Stromal cell of bone marrow (primary cell): ENCODE measurements around the gene RSL1D1.
"Not testable (repeated sequence)": the region's sequence is repeated elsewhere in the genome, so short reads cannot be mapped to it uniquely, and the experiment has no call there.

ENCODE experiments used
- DNase-seq: peaks from one replicate; pipeline ENCODE4 v3.0.0-alpha.2; 2012; ENCODE audit warnings: low read depth

RSL1D1 gene

GRCh38 chr16:11797166-11797956, 54.0 kb downstream of the RSL1D1 start, which contains the start of gene ZC3H7A:
ZC3H7A (minus strand) TSS chr16:11797258; CDS start chr16:11782354, 14,904 bp downstream.
- peak; percentile 96 for DNase-seq

- DNase-seq = no peak
Measured at GRCh38 chr16:11796227-11797165, 54.8 kb downstream of the RSL1D1 start.

- DNase-seq = no peak
Measured at GRCh38 chr16:11795887-11796226, 55.5 kb downstream of the RSL1D1 start.

DNA sequence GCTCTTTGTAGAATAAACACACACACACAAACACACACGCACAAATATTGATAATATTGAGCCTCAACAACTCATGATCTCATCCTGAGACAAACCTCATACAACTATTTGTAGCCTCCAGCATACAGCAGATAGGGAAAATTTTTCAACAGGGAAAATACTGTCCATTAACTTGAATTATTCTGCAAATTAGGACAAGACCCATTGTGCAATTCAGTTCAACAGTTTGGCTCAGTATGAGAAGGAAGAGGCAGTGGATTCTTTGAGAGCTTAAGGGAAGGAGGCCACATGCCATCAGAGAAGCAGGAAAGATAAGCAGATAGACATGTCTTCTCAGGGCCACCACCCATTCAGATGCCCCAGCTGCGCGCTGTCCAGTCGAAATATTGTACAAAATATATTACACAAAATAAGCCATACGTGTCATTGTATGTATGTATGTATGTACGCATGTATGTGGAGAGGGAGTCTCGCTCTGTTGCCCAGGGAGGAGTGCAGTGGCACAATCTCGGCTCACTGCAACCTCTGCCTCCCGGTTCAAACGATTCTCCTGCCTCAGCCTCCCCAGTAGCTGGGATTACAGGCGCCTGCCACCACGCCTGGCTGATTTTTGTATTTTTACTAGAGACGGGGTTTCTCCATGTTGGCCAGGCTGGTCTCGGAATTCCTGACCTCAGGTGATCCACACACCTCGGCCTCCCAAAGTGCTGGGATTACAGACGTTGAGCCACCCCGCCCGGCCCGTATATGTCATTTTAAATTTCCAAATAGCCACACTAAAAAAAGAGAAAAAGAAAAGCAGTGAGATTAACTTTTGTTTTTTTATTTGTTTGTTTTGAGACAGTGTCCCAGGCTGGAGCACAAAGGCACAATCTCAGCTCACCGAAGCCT, 56.1 kb downstream of the RSL1D1 start:
- DNase-seq = no peak

- no peak for DNase-seq
Measured at GRCh38 chr16:11794447-11794846, 56.9 kb downstream of the RSL1D1 start.

DNA sequence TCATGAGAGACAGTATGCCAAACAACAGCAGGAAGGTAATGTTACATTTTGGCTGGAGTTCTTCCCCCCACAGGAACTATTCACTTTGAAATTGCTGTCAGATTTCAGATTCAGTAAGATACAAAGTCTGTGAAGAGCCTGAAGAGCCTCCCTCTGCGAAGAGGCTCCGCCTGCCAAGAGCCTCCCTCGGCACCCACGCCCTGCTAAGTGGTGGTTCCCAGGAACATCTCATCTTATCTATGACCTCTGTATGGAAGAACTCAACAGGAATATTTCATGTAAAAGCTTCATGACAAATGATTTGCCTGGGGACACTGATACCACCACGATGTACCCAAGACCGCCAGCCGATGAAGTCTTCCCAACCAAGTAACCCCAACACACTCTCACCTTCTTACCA, 57.5 kb downstream of the RSL1D1 start:
- no peak for DNase-seq

- no peak for DNase-seq
Measured at GRCh38 chr16:11792410-11793241, 58.7 kb downstream of the RSL1D1 start.

DNA sequence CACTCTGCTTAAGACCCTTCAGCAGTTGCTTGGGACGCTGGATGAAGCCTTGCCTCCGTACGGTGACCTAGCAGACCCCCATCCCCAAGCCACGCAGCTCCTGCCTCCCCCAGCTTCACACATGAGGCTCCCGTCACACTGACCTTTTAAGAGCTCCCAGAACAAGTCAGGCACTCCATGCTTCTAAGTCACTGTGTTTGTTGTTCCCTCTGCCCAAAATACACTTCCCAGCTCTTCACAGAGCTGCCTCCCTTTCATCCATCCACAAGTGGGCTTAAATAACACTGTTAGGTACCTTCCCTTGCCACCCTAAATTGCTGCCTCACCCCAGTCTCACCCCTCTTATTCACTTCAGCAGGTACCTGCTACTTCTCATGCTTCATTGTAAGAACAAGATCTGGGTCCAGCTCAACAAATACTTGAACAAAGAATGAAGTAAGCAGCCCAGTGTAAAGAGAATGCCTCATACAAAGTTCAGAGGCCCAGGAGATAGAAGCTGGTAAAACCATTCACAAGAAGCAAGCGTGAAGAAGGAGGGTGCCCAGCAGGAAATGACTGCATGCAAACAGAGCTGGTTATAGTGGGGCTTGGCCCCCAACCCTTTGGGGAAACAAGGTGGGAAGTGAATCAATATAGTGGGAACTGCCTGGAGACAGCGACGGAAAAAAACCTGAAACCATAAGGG, 60.1 kb downstream of the RSL1D1 start:
- no peak for DNase-seq

DNA sequence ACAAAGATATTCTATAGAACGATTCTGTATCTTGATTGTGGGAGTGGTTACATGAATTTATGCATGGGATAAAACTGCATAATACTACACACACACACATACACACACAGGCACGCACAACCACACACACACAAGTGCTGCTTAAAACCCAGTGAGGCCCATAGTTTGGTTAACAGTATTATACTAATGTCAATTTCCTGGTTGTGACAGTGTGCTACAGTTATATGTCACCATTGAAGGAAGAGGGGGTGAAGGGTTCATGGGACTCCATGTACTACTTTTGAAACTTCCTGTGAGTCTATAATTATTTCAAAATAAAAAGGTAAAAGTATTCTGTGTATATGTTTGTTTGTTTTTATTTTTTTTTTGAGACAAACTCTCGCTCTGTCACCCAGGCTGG, 62.4 kb downstream of the RSL1D1 start:
- no peak for DNase-seq

DNA sequence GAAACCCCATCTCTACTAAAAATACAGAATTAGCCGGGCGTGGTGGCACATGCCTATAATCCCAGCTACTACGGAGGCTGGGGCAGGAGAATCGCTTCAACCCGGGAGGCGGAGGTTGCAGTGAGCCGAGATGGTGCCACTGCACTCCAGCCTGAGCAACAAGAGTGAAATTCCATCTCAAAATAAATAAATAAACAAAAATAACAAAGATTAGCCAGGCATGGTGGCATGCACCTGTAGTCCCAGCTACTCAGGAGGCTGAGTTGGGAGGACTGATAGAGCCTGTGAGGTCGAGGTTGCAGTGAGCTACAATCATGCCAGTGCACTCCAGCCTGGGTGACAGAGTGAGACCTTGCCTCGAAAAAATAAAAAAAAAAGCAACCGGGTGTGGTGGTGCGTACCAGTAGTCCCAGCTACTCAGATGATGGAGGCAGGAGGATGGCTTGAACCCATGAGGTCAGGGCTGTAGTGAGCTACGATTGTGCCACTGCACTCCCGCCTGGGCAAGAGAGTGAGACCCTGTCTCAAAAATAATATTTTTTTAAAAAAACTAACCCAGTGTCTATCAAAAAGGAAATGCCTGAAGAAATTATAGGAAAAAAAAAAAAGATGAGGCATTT, 66.3 kb downstream of the RSL1D1 start:
- not testable (repeated sequence) for DNase-seq

GRCh38 chr16:11784381-11784780, 67.0 kb downstream of the RSL1D1 start:
- DNase-seq = not testable (repeated sequence)

GRCh38 chr16:11784038-11784369, 67.3 kb downstream of the RSL1D1 start:
- DNase-seq = no peak
